ENCODE results near the gene GREB1L. TPM values are rescaled to one million over a fixed set of nuclear protein-coding genes. Genes with fewer than 3 reads are reported as not detected.

GREB1L gene
- polyA plus RNA-seq, 2 of the 4 experiments (the other 2 are of a cell fraction): 1.4 to 2.8 TPM

DNA sequence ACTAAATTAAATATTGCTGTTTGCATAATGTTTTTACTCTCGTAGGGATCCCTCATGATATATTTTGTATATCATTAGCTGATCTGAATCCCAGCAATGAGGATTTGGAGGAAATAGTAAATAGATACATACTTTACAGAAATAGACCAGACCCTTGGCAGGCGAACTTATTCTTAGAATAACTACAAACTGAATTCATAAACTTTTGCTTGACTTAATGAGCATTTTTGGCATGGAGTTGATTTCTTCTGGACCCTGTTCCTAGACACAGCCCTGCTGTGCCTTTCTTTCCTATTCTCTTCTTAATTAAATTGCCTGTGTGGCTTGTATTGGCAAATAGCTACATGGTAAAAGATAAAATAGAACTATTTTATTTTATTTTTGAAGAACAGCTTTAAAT is 145.9 kb downstream of the GREB1L start (continued):
- TF ChIP-seq REST (IDR thresholded peaks at IDR 0.05) (no peak), ZSCAN20 (CRISPR knock-in tag; IDR thresholded peaks at IDR 0.05) (no peak), EHF (CRISPR knock-in tag; IDR thresholded peaks at IDR 0.05) (no peak)
- TF ChIP-seq, protein P1, sequence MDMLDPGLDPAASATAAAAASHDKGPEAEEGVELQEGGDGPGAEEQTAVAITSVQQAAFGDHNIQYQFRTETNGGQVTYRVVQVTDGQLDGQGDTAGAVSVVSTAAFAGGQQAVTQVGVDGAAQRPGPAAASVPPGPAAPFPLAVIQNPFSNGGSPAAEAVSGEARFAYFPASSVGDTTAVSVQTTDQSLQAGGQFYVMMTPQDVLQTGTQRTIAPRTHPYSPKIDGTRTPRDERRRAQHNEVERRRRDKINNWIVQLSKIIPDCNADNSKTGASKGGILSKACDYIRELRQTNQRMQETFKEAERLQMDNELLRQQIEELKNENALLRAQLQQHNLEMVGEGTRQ (IDR thresholded peaks at IDR 0.05): no peak

DNA sequence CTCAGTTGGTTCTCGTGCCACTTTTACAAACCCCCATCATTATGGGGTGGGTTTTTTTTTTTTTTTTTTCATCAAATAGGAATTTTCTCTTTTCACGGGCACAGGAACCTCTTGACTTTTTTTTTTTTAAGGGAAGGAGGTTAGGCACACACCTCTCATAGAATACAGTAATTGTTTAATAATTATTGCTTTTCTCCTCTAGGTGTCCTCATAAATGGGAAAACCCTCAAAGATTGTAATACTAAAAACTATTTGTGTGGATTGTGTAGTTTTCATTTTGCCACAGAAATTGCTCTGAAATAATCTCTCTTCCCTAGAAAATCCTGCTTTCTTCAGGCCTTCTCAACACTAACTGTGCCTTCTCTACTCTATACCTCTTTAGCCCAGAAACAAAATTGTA is 147.3 kb downstream of the GREB1L start:
- ChIA-PET POLR2A (no interaction called here), CTCF (interaction anchor here (0.6 kb wide), 1 partner anchor 145 kb away, joined by 4 read pairs; no protein-coding TSS in a partner anchor)
- WGBS (ENCODE audit: missing lambda C conversion rate): 74% methylated on average over 2 of the region's 2 CpGs
- peaks cover 19% of the 10 kb centered on the region for H3K4me1 ChIP-seq
- FAIRE-seq (no peak), DNase-seq (ENCODE audit: low read depth in 1 of 2, low spot score in 1 of 2) (no peak), ATAC-seq (no peak)
- no peaks in the 10 kb centered on the region for H3K9me3 ChIP-seq
- H3K27ac ChIP-seq: no peak overlapping the region; a peak in 1 of 6 replicates
- H3K4me2 ChIP-seq: no peak overlapping the region
- no peak overlapping the region for H3K4me3 ChIP-seq
- no peak for TF ChIP-seq EP300 (IDR thresholded peaks at IDR 0.05)
- TF ChIP-seq CTCF (IDR thresholded peaks at IDR 0.05): peak; percentile 17; the same call in 1 of the 3 replicates

DNA sequence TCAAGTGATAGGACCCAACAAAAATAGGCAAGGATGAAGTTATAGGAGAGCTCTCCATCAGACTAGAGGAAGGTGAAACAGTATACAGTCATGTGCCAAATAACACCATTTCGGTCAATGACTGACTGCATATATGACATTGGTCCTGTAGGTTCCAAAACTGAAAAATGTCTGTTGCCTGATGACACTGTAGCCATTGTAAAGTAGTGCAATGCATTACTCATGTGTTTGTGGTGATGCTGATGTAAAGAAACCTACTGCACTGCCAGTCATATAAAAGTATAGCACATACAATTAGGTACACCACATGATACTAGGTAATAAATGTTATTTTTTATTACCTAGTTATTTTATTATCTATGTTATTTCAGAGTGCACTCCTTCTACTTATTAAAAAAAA is 147.9 kb downstream of the GREB1L start:
- Histone ChIP-seq H3K27ac (peak overlapping the region in 1 of 2 experiments; percentile 29; a peak in 1 of 6 replicates), H3K4me3 (no peak overlapping the region), H3K4me1 (peaks cover 19% of the 10 kb centered on the region), H3K4me2 (no peak overlapping the region), H3K9me3 (no peaks in the 10 kb centered on the region)
- no peak for TF ChIP-seq BHLHE40 (IDR thresholded peaks at IDR 0.05; ENCODE audit: low read depth, low read length)
- TF ChIP-seq, protein P2, sequence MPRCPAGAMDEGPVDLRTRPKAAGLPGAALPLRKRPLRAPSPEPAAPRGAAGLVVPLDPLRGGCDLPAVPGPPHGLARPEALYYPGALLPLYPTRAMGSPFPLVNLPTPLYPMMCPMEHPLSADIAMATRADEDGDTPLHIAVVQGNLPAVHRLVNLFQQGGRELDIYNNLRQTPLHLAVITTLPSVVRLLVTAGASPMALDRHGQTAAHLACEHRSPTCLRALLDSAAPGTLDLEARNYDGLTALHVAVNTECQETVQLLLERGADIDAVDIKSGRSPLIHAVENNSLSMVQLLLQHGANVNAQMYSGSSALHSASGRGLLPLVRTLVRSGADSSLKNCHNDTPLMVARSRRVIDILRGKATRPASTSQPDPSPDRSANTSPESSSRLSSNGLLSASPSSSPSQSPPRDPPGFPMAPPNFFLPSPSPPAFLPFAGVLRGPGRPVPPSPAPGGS (IDR thresholded peaks at IDR 0.05): no peak
- TF ChIP-seq REST (IDR thresholded peaks at IDR 0.05): no peak
- no peak for TF ChIP-seq ELK1 (IDR thresholded peaks at IDR 0.05; ENCODE audit: low read depth, low read length)
- TF ChIP-seq TFCP2L1 (CRISPR knock-in tag; IDR thresholded peaks at IDR 0.05): no peak
- TF ChIP-seq HDAC2 (IDR thresholded peaks at IDR 0.05): no peak
- TF ChIP-seq, protein P3, sequence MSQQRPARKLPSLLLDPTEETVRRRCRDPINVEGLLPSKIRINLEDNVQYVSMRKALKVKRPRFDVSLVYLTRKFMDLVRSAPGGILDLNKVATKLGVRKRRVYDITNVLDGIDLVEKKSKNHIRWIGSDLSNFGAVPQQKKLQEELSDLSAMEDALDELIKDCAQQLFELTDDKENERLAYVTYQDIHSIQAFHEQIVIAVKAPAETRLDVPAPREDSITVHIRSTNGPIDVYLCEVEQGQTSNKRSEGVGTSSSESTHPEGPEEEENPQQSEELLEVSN (IDR thresholded peaks at IDR 0.05; ENCODE audit: borderline replicate concordance, low read depth): no peak
- TF ChIP-seq KDM5A (IDR thresholded peaks at IDR 0.05): no peak
- no peak for TF ChIP-seq RCOR1 (IDR thresholded peaks at IDR 0.05; ENCODE audit: low read depth, low read length)
- TF ChIP-seq CBX2 (IDR thresholded peaks at IDR 0.05; ENCODE audit: borderline replicate concordance, low read depth): no peak
- TF ChIP-seq MAZ (IDR thresholded peaks at IDR 0.05; ENCODE audit: borderline replicate concordance, low read depth, low read length): no peak
- no peak for TF ChIP-seq EHMT2 (IDR thresholded peaks at IDR 0.05; ENCODE audit: low read depth)
- TF ChIP-seq POLR2AphosphoS2 (conservative IDR thresholded peaks at IDR 0.05; ENCODE audit: low read length): no peak
- no peak for TF ChIP-seq ZFP36 (IDR thresholded peaks at IDR 0.05; ENCODE audit: borderline replicate concordance, partially characterized antibody)
- no peak for TF ChIP-seq GATA3 (IDR thresholded peaks at IDR 0.05; ENCODE audit: borderline replicate concordance)
- TF ChIP-seq JUNB (IDR thresholded peaks at IDR 0.05): no peak
- WGBS (ENCODE audit: missing lambda C conversion rate): 83% methylated on average over 1 of the region's 1 CpG
- FAIRE-seq (no peak), DNase-seq (ENCODE audit: low read depth in 1 of 2, low spot score in 1 of 2) (no peak), ATAC-seq (no peak)
- ChIA-PET POLR2A (no interaction called here), CTCF (interaction anchor here (0.6 kb wide), 1 partner anchor 145 kb away, joined by 4 read pairs; no protein-coding TSS in a partner anchor)

Measured in A549 (cell line).